ENCODE measurements around the gene UBE2K. TPM values are rescaled to one million over a fixed set of nuclear protein-coding genes. Genes with fewer than 3 reads are reported as not detected.
A peak's percentile ranks its signal among the peaks of the same experiment; 100 is the strongest.
"Not testable (repeated sequence)": the region's sequence is repeated elsewhere in the genome, so short reads cannot be mapped to it uniquely, and the experiment has no call there.

The UBE2K gene
- total and polyA plus RNA-seq, 2 donors from 2014 or later = 56.7 to 59.6 TPM

GRCh38 chr4:39770471-39770870, 72.5 kb downstream of the UBE2K start:
- intact Hi-C loops (cut with DNase I) = no loop called here
- no peaks in the 10 kb centered on the region for H3K4me1 ChIP-seq (ENCODE audit: control insufficient read depth in 2 of 3, insufficient read depth in 2 of 3, low read depth in 1 of 3, low read length in 3 of 3)
- no peak overlapping the region for H3K9ac ChIP-seq (ENCODE audit: low read length in 3 of 3)
- no peaks in the 10 kb centered on the region for H3K27me3 ChIP-seq (ENCODE audit: control insufficient read depth, insufficient read depth, low read length)
- no peak overlapping the region for H3K4me3 ChIP-seq (ENCODE audit: low read length in 3 of 3)
- DNase-seq (peak in 1 of 5 donors; percentile 75), FAIRE-seq (no peak)
- H3K36me3 ChIP-seq (ENCODE audit: control insufficient read depth in 2 of 3, insufficient read depth in 3 of 3, low read length in 3 of 3) = peaks cover 0 to 11% (median 8%) of the 10 kb centered on the region in 3 donors
- no peak overlapping the region for H3K27ac ChIP-seq (ENCODE audit: low read depth in 2 of 2, low read length in 2 of 2)
- no peak for TF ChIP-seq CTCF (IDR thresholded peaks at IDR 0.05; ENCODE audit: borderline replicate concordance, extremely low read depth, insufficient read depth)
- H3K9me3 ChIP-seq (ENCODE audit: control insufficient read depth in 2 of 3, insufficient read depth in 1 of 3, low read length in 3 of 3) = no peaks in the 10 kb centered on the region

- Histone ChIP-seq H3K27me3 (ENCODE audit: control insufficient read depth, insufficient read depth, low read length) (no peaks in the 10 kb centered on the region), H3K4me1 (ENCODE audit: control insufficient read depth in 2 of 3, insufficient read depth in 2 of 3, low read depth in 1 of 3, low read length in 3 of 3) (no peaks in the 10 kb centered on the region), H3K27ac (ENCODE audit: low read depth in 2 of 2, low read length in 2 of 2) (no peak overlapping the region), H3K36me3 (ENCODE audit: control insufficient read depth in 2 of 3, insufficient read depth in 3 of 3, low read length in 3 of 3) (peaks cover 4 to 12% (median 8%) of the 10 kb centered on the region in 3 donors), H3K4me3 (ENCODE audit: low read length in 3 of 3) (no peak overlapping the region), H3K9me3 (ENCODE audit: control insufficient read depth in 2 of 3, insufficient read depth in 1 of 3, low read length in 3 of 3) (no peaks in the 10 kb centered on the region), H3K9ac (ENCODE audit: low read length in 3 of 3) (no peak overlapping the region)
- FAIRE-seq (no peak), DNase-seq (no peak)
- no peak for TF ChIP-seq CTCF (IDR thresholded peaks at IDR 0.05; ENCODE audit: borderline replicate concordance, extremely low read depth, insufficient read depth)
- intact Hi-C loops (cut with DNase I) = no loop called here
Observed at GRCh38 chr4:39770969-39771724, 73.2 kb downstream of the UBE2K start.

GRCh38 chr4:39781988-39782387, 84.1 kb downstream of the UBE2K start:
- intact Hi-C loops (cut with DNase I); FAIRE-seq; H3K9me3 ChIP-seq (ENCODE audit: control insufficient read depth in 2 of 3, insufficient read depth in 1 of 3, low read length in 3 of 3); H3K4me3 ChIP-seq (ENCODE audit: low read length in 3 of 3); H3K27ac ChIP-seq (ENCODE audit: low read depth in 2 of 2, low read length in 2 of 2); H3K27me3 ChIP-seq (ENCODE audit: control insufficient read depth, insufficient read depth, low read length); H3K36me3 ChIP-seq (ENCODE audit: control insufficient read depth in 2 of 3, insufficient read depth in 3 of 3, low read length in 3 of 3); H3K9ac ChIP-seq (ENCODE audit: low read length in 3 of 3); H3K4me1 ChIP-seq (ENCODE audit: control insufficient read depth in 2 of 3, insufficient read depth in 2 of 3, low read depth in 1 of 3, low read length in 3 of 3); DNase-seq: not testable (repeated sequence)

GRCh38 chr4:39785083-39785482, 87.1 kb downstream of the UBE2K start:
- H3K27ac ChIP-seq (ENCODE audit: low read depth in 2 of 2, low read length in 2 of 2) = no peak overlapping the region
- H3K9ac ChIP-seq (ENCODE audit: low read length in 3 of 3) = no peak overlapping the region
- H3K4me3 ChIP-seq (ENCODE audit: low read length in 3 of 3) = no peak overlapping the region
- intact Hi-C loops (cut with DNase I) = no loop called here
- no peak for TF ChIP-seq CTCF (IDR thresholded peaks at IDR 0.05; ENCODE audit: borderline replicate concordance, extremely low read depth, insufficient read depth)
- DNase-seq = no peak
- no peak for FAIRE-seq
- H3K4me1 ChIP-seq (ENCODE audit: control insufficient read depth in 2 of 3, insufficient read depth in 2 of 3, low read depth in 1 of 3, low read length in 3 of 3) = no peaks in the 10 kb centered on the region
- no peaks in the 10 kb centered on the region for H3K36me3 ChIP-seq (ENCODE audit: control insufficient read depth in 2 of 3, insufficient read depth in 3 of 3, low read length in 3 of 3)
- H3K27me3 ChIP-seq (ENCODE audit: control insufficient read depth, insufficient read depth, low read length) = no peaks in the 10 kb centered on the region
- no peaks in the 10 kb centered on the region for H3K9me3 ChIP-seq (ENCODE audit: control insufficient read depth in 2 of 3, insufficient read depth in 1 of 3, low read length in 3 of 3)

Measured in kidney (tissue), 14 donors.